CD4-positive, alpha-beta T cell treated with Interleukin-15 for 4 hours (primary cell): Measurements from ENCODE around the gene CREBL2.
"Not testable (repeated sequence)": the region's sequence is repeated elsewhere in the genome, so short reads cannot be mapped to it uniquely, and the experiment has no call there.

ENCODE experiments used
- DNase-seq: peaks from one replicate; pipeline ENCODE4 v3.0.0-alpha.2; 2020; ENCODE audit warnings: low spot score

The CREBL2 gene

GRCh38 chr12:12639995-12640394 is 28.3 kb downstream of the CREBL2 start:
- DNase-seq: not testable (repeated sequence)

- DNase-seq: no peak
Observed at GRCh38 chr12:12641650-12642049, 30.0 kb downstream of the CREBL2 start.

DNA sequence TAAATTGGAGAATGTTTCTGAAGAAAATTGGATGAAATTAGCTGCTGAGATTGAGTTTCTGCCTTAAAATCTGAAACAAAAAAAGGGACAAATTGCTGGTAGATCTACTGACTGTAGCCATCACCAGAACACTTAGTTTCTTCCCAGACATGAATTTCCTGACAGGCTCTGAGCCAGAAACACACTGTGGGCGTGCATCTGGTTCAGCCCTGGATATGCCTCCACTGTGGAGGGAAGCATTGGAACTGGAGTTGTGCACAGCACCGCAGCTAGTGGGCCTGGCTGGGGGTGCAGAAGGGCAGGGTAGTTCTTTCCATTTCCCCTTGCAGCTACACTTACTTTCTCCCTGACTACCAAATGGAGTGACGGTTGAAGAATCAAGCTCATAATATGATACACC is 31.2 kb downstream of the CREBL2 start:
- DNase-seq: no peak

- peak; percentile 77 for DNase-seq
Observed at GRCh38 chr12:12645485-12645884, 33.8 kb downstream of the CREBL2 start.

DNA sequence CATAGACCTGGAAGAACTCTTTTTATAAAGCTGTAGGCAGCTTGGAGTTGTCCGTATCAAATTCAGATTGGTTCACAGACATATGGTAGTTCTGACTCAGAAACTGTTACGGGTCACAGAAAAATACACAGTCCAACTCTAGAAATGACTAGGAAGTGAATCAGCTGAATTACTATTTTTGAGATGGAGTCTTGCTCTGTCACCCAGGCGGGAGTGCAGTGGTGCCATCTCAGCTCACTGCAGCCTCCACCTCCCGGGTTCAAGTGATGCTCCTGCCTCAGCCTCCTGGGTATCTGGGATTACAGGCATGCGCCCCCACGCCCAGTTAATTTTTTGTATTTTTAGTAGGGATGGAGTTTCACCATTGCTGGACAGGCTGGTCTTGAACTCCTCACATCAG is 34.3 kb downstream of the CREBL2 start:
- DNase-seq: not testable (repeated sequence)

DNA sequence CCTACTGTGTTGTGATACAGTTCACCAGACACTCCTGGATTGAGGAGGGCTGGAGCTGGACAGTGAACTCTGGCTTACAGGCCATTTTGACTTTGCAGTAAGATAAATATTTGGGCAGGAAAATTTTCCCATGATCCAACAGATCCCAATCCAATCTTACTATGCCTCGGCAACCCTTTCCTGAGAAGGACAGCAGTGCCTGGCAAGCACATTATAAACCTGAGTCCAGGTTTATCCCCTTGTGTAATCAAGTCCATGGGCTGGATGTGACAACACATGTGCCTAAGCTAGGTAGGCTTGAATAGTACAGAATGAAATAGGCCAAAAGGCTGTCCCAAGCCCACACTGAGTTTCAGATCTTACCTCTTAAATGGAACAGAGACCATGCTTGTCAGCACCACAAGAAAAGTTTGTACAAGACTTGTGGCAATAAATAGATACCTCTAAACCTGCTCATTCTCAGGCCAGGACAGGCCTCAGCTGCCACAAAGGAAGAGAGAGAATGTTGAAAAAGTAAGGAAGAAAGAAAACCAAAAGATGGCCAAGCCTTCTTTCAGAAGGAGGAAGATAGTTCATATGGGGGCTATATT is 34.9 kb downstream of the CREBL2 start:
- DNase-seq: no peak

GRCh38 chr12:12648284-12648683 is 36.6 kb downstream of the CREBL2 start:
- DNase-seq: no peak

- no peak for DNase-seq
Observed at GRCh38 chr12:12648951-12649650, 37.4 kb downstream of the CREBL2 start.

DNA sequence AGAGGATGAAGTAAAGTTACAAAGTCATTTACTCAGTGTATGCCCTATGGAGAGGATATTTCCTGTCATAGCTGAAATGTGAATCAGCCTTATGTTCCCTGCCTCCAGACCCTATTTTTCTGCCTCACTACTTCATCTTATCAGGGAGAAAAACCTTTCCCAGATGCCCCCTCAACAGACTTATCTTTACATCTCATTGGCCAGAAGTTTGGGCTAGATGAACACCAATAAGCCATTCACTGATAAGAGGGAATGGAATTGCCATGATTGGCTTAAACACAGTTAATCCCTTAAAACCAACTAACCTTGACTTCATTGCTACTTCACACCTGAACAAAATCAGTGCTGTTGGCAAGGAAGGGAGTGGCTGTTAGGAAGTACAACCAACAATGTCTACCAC is 40.1 kb downstream of the CREBL2 start:
- DNase-seq: no peak

GRCh38 chr12:12652704-12653103 is 41.0 kb downstream of the CREBL2 start:
- not testable (repeated sequence) for DNase-seq

- no peak for DNase-seq
Observed at GRCh38 chr12:12653922-12654321, 42.2 kb downstream of the CREBL2 start.

GRCh38 chr12:12654691-12655460 is 43.2 kb downstream of the CREBL2 start:
- no peak for DNase-seq

DNA sequence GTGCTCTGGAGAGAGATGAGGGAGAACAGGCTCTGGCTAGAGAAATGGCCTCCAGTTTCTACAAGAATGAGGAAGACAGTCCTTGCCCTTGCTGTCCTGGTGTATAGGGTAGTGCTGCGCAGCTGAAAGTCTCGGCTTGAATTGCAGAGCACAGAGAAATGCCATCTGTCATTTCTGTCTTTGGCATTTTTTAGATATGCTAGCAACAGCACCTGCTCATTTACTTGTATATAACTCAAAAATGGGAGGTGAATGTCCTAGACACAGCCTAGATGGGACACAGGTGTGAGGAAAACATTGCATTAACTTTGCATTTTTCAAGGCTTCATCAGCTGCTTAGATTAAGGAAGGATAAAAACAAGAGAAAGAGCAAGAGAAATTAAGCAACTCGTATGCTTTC is 48.5 kb downstream of the CREBL2 start:
- no peak for DNase-seq

GRCh38 chr12:12661086-12661856 is 49.6 kb downstream of the CREBL2 start:
- no peak for DNase-seq

DNA sequence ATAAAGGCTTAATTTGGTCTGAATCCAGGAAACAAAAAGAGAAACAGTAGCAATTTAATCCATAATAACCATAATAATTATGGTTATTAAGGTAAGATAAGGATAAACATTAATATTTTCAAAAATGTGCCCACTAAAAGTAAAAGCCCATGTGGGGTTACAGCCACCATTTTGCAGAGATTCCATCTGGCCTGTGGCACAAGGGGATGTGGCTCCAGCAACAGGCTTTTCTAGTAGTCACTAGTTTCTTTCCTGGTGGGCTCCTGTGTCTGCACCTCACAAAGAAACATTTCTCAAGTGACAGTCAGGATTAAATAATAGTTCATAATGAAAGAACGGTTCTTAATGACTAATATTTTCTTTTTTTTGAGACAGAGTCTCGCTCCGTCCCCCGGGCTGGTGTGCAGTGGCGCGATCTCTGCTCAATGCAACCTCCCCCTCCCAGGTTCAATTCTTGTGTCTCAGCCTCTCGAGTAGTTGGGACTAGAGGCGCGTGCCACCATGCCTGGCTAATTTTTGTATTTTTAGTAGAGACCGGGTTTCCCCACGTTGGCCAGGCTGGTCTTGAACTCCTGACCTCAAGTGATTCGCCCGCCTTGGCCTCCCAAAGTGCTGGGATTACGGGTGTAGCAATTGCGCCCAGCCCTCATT is 52.1 kb downstream of the CREBL2 start:
- no peak for DNase-seq

- DNase-seq: no peak
Observed at GRCh38 chr12:12665194-12665593, 53.5 kb downstream of the CREBL2 start.

DNA sequence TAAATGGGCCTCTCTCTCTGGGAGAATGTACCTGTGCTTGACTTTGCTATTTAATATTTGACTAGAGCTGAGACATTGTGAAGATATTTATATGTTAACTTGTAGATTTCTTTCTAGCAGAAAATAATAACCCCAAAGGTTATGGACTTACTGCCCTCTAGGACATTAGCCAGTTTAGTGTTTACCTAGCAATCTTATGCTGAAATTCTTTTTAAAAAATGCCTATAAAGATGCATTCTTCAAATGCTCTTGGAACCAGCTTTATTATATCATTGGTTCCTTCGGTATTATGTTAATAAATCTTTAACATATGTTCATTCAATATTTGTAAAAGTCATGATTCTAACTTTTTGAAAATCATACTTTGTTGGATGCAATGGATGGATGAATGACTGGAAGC is 56.3 kb downstream of the CREBL2 start:
- no peak for DNase-seq

- no peak for DNase-seq
Observed at GRCh38 chr12:12669020-12669419, 57.3 kb downstream of the CREBL2 start.

GRCh38 chr12:12671850-12672660 is 60.4 kb downstream of the CREBL2 start:
- no peak for DNase-seq

DNA sequence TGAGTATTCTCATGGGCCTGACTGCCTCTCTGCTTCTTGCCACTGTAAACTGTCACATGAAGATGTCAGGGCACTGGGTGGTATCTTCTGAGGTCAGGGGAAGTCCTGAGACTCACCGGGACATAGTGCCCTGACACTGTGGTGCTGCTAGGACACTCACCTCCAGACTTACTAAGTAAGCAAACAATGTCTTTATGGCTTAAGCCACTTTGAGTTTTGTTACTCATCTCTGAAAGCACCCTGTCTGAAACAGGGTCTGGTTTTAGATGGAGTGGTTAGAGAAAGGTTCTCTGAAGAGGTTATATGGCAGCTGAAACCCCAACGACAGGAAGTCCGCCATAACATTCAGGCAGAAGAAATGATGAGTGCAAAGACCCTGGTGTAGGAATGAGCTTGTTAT is 61.6 kb downstream of the CREBL2 start:
- DNase-seq: no peak

- no peak for DNase-seq
Observed at GRCh38 chr12:12676605-12677004, 64.9 kb downstream of the CREBL2 start.
